Coronary artery (tissue), 2 donors: Measurements from ENCODE around the gene TMED5.

ENCODE experiments used
- DNase-seq: peaks from one replicate; pipeline ENCODE4 v3.0.0-alpha.2; 2017; ENCODE audit warnings: low spot score
- H3K27ac ChIP-seq, 2 donors: fragments of 200-600 bp; sonication (generic); one replicate each; pipeline ENCODE4 v1.5.1; 2016 to 2019
- H3K4me3 ChIP-seq: fragments of 200-600 bp; sonication (generic); 2 replicates; pipeline ENCODE4 v1.5.1; 2016; ENCODE audit warnings: mild to moderate bottlenecking, moderate library complexity
- CTCF ChIP-seq: fragments of 200-600 bp; sonication (generic); IDR thresholded peaks from one replicate; pipeline ENCODE4 v1.5.1; 2019; ENCODE audit warnings: antibody characterized with exemption

Gene TMED5

GRCh38 chr1:93140106-93140505 is 40.1 kb downstream of the TMED5 start:
- no peak overlapping the region for H3K27ac ChIP-seq
- no peak for DNase-seq
- no peak for TF ChIP-seq CTCF
- no peak overlapping the region for H3K4me3 ChIP-seq

- DNase-seq: no peak
- no peak for TF ChIP-seq CTCF
- Histone ChIP-seq H3K4me3 (no peak overlapping the region), H3K27ac (no peak overlapping the region)
Observed at GRCh38 chr1:93137604-93138292, 42.5 kb downstream of the TMED5 start.

- Histone ChIP-seq H3K4me3 (no peak overlapping the region), H3K27ac (no peak overlapping the region)
- no peak for DNase-seq
- TF ChIP-seq CTCF: no peak
Observed at GRCh38 chr1:93136445-93136844, 43.8 kb downstream of the TMED5 start.

GRCh38 chr1:93132638-93133037 is 47.6 kb downstream of the TMED5 start:
- DNase-seq: no peak
- TF ChIP-seq CTCF: no peak

GRCh38 chr1:93129507-93130099 is 50.6 kb downstream of the TMED5 start:
- DNase-seq: no peak
- Histone ChIP-seq H3K27ac (no peak overlapping the region), H3K4me3 (no peak overlapping the region)
- TF ChIP-seq CTCF: no peak

More at GRCh38 chr1:93132638-93133037, 47.6 kb downstream of the TMED5 start:
- H3K27ac ChIP-seq: no peak overlapping the region
- no peak overlapping the region for H3K4me3 ChIP-seq

- no peak for DNase-seq
- Histone ChIP-seq H3K27ac (no peak overlapping the region), H3K4me3 (no peak overlapping the region)
- no peak for TF ChIP-seq CTCF
Observed at GRCh38 chr1:93124556-93125355, 55.5 kb downstream of the TMED5 start.
